Left ventricle myocardium superior (tissue), 1 donor: ENCODE measurements around the gene CDS1. TPM values are rescaled to one million over a fixed set of nuclear protein-coding genes. Genes with fewer than 3 reads are reported as not detected.
A peak's percentile ranks its signal among the peaks of the same experiment; 100 is the strongest.
"Not testable (repeated sequence)": the region's sequence is repeated elsewhere in the genome, so short reads cannot be mapped to it uniquely, and the experiment has no call there.

Experiments
- ATAC-seq: fragments of 200-7000 bp; cut with Tn5 transposase; one replicate; pipeline ENCODE4 v1.9.1; 2020; ENCODE audit warnings: mild to moderate bottlenecking, moderate library complexity
- DNase-seq: peaks from one replicate; pipeline ENCODE4 v3.0.0-alpha.2; 2020
- intact Hi-C: fragments of 100-400 bp; cut with micrococcal nuclease; formaldehyde crosslinking; loops from one replicate; pipeline ENCODE4 v1.11.0; 2022
- total RNA-seq: library from RNA; stranded (reverse); fragmentation: NEBNext Ultra II Directional; extraction: Animal tissue kit (Norgen Biotek cat#: 25700); gene quantifications from one replicate; pipeline ENCODE4 v1.2.1, GENCODE V29; 2021
- donor health status: DM: no; HTN: yes; CAD: no; lungs with severe emphysema.

The CDS1 gene
- total RNA-seq, 1 donor from 2014 or later: 0.55 TPM

GRCh38 chr4:84661191-84661939, 78.4 kb downstream of the CDS1 start:
- intact Hi-C loops: no loop called here
- ATAC-seq: no peak
- DNase-seq: no peak

DNA sequence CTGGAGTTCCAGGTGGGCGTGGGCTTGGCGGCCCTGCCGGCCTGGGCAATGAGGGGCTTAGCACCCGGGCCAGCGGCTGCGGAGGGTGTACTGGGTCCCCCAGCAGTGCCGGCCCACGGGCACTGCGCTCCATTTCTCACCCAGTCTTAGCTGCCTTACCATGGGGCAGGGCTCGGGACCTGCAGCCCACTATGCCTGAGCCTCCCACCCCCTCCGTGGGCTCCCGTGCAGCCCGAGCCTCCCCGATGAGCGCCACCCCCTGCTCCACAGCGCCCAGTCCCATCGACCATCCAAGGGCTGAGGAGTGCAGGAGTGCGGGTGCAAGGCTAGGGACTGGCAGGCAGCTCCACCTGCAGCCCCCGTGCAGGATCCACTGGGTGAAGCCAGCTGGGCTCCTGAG, 81.8 kb downstream of the CDS1 start:
- DNase-seq, ATAC-seq, intact Hi-C loops: not testable (repeated sequence)

DNA sequence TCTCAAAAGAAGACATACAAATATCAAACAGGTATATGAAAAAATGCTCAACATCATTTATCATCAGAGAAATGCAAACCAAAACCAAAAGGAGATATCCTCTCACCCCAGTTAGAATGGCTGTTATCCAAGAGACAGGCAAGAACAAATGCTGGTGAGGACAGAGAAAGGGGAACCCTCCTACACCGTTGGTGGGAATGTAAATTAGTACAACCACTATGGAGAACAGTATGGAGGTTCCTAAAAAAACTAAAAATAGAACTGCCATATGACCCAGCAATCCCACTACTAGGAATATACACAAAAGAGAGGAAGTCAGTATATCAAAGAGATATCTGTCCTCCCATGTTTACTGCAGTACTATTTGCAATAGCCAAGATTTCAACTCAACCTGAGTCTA, 83.5 kb downstream of the CDS1 start:
- intact Hi-C loops: no loop called here
- ATAC-seq (no peak), DNase-seq (no peak)

GRCh38 chr4:84669201-84669600, 86.3 kb downstream of the CDS1 start:
- no peak for DNase-seq
- intact Hi-C loops: no loop called here
- no peak for ATAC-seq

GRCh38 chr4:84672177-84672576, 89.2 kb downstream of the CDS1 start:
- intact Hi-C loops: no loop called here
- no peak for ATAC-seq

DNA sequence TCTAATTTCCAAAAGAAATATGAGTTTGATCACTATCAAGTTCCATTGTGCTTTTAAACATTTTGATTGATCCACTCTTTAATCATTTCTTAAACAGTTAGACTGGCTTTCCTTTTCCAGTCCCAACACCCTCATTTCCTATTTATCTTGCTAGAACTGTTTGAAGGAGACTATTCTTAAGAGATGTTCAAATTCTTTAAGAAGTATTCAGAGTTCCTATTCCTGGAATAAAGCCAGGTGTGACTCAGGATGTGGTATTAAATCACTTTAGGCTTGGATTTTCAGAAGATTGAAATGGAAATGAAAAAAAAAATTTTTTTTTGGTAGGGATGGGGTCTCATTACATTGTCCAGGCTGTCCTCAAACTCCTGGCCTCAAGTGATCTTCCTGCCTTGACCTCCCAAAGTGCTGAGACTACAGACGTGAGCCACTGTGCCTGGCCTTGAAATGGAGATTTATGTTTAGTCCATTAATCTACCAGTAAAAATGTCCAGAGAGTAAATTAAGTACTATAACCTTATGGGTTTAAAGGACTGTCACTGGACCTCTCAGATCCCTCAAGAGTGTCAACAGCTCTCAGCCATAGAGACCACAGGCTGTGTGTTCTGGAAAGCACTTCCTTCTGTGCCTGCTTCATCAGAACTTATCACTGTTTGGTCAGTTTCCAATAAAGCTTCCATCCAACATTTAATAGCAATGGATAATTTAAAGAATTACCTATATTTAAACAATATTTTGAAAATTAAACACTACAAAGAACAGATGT, 90.7 kb downstream of the CDS1 start:
- no peak for ATAC-seq
- DNase-seq: no peak
- intact Hi-C loops: no loop called here

More at GRCh38 chr4:84672177-84672576, 89.2 kb downstream of the CDS1 start:
- DNase-seq: no peak

- DNase-seq (peak; percentile 40), ATAC-seq (peak; percentile 64)
- intact Hi-C loops: no loop called here
Observed at GRCh38 chr4:84677093-84677492, 94.2 kb downstream of the CDS1 start.

- ATAC-seq: no peak
- intact Hi-C loops: no loop called here
- DNase-seq: no peak
Observed at GRCh38 chr4:84677995-84678394, 95.1 kb downstream of the CDS1 start.

- intact Hi-C loops: no loop called here
- ATAC-seq (no peak), DNase-seq (no peak)
Observed at GRCh38 chr4:84678976-84679744, 96.2 kb downstream of the CDS1 start.

DNA sequence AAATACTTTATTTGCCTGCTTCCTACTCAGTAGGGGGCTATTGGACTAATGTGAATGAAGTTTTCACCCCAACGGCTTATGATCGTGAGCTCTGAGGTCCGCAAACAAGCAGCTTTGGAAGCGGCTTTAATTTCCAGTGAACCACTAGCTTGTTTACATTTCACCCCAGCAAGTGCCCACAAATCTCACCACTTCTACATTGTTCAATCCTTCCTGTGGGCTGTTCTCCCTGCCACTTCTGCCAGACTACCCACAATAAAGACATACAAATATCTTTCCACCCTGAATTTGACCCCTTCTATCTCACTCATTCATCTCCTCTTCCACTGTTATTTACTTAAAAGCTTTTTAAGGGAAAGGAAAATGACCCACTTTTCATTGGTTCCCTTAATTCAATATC, 98.0 kb downstream of the CDS1 start:
- DNase-seq: no peak
- intact Hi-C loops: loop anchor here (10.0 kb wide), 1 partner anchor 96 kb away; the partner anchor contains the start of gene CDS1
- ATAC-seq: no peak

DNA sequence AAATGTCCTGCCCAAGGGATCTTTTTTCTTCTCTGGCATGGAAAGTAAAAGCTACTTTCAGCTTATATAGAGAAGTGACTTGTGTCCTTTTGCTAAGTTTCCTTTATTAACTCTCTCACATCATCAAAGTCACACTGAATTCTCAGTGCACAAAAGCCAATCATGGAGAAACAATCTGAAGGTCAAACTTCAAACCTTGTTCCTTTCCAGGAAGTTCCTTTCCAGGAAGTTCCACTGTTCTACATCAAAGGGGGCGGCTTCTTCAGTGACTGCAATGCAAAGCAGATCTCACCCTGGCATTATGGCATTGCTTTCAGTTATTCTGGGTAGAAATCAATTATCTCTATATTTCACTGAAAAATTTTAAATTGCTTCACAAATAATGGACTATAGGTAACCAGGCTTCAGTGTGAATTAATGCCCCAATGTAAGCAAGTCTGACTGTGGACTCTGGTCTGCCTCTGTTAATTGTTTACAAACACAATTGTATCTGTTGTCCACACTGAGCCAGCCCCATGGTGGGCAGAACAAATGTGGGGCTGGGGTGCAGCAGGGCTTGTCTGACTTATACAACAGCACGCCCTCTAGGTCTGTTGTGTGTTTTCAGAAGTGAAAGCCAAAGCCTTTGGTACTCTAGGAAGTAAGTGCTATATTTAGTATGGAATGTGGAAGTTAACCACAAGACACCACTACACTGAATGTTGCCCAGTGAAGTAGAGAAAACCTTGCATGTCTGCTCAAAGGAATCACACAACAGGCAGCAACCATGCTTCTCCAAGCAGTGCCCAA, 98.8 kb downstream of the CDS1 start:
- DNase-seq (no peak), ATAC-seq (peak; percentile 91)
- intact Hi-C loops: loop anchor here (10.0 kb wide), 1 partner anchor 97 kb away; the partner anchor contains the start of gene CDS1

GRCh38 chr4:84682661-84683060, 99.7 kb downstream of the CDS1 start:
- intact Hi-C loops: loop anchor here (10.0 kb wide), 1 partner anchor 98 kb away; the partner anchor contains the start of gene CDS1
- not testable (repeated sequence) for ATAC-seq, DNase-seq

GRCh38 chr4:84683064-84683850, 100.3 kb downstream of the CDS1 start:
- intact Hi-C loops: loop anchor here (10.0 kb wide), 1 partner anchor 98 kb away; the partner anchor contains the start of gene CDS1
- ATAC-seq: peak; percentile 49
- no peak for DNase-seq

- intact Hi-C loops: loop anchor here (10.0 kb wide), 1 partner anchor 100 kb away; the partner anchor contains the start of gene CDS1
- ATAC-seq (no peak), DNase-seq (no peak)
Observed at GRCh38 chr4:84684361-84684760, 101.4 kb downstream of the CDS1 start.

- ATAC-seq (no peak), DNase-seq (no peak)
- intact Hi-C loops: loop anchor here (10.0 kb wide), 1 partner anchor 100 kb away; the partner anchor contains the start of gene CDS1
Observed at GRCh38 chr4:84685105-84685504, 102.2 kb downstream of the CDS1 start.

DNA sequence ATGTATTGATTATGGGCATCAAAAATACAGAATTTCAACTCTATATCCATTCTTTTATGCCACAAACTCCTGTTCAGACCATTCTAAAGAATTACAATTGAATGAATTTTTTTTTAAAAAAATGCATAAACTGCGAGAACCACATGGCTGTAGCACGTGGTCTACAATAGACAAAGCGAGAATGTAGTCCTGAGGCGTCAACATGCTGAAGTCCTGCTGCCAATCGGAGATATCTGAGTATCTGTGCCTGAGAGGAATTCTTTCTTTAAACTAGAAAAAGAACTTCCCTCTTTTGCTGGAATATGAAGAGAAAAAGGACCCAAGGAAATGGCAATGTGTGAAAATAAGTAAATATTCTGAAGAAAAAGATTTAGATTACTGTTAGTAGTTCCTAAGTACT, 105.7 kb downstream of the CDS1 start:
- ATAC-seq (no peak), DNase-seq (no peak)
- intact Hi-C loops: loop anchor here (10.0 kb wide), 1 partner anchor 104 kb away; the partner anchor contains the start of gene CDS1

DNA sequence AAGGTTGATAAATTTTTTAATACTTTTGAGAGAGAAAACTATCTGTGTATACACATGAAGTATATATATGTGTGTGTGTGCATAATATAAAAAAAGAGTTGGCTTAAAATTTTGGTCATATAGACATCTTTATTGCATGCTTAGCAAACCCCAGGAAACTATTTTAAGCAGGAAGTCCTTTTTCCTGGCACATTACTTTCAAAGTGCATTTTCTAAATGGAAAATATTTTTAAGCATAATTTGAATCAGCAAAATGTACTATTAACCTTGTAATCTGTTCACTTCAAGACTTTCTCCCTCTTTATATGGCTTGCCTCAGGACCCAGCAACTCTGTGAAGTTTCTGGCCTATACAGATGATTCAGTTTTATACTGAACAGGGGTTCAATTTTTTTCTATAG, 106.3 kb downstream of the CDS1 start:
- no peak for DNase-seq
- intact Hi-C loops: loop anchor here (10.0 kb wide), 1 partner anchor 104 kb away; the partner anchor contains the start of gene CDS1
- ATAC-seq: no peak

DNA sequence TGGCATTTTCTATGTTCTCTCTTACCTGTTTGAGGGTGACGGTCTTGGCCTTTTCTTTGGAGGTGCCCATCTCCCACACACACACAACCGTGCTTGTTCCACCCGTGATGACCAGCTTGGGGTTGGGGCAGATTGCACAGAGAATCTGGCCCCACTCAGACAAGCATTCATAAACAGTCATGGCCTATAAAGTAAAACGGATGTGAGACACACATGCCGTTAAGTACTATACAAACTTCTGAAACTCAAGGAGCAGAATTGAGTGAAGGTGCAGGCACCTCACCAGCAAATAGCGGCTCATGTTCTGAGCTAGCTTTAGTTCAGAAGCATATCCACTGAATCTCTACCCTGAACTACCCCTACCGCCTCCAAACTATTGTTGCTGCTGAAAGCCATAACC, 107.6 kb downstream of the CDS1 start:
- intact Hi-C loops: no loop called here
- ATAC-seq (no peak), DNase-seq (no peak)
